BLaER1 treated with 17β-estradiol and CSF1 and Interleukin-3, amounts not matched to agents 10 nM and 100 nM (cell line): ENCODE data around the gene CACNA2D1.
"Not testable (repeated sequence)": the region's sequence is repeated elsewhere in the genome, so short reads cannot be mapped to it uniquely, and the experiment has no call there.

Experiments
- H3K27ac ChIP-seq, 11 experiments: shearing (Covaris generic); formaldehyde crosslinking; 2 replicates each; pipeline ENCODE4 v1.8.1; 2022
- H3K27me3 ChIP-seq, 11 experiments: shearing (Covaris generic); formaldehyde crosslinking; 2 replicates each; pipeline ENCODE4 v1.8.1; 2022
- H3K36me3 ChIP-seq, 11 experiments: shearing (Covaris generic); formaldehyde crosslinking; 2 replicates each; pipeline ENCODE4 v1.8.1; 2022
- H3K4me1 ChIP-seq, 10 experiments: shearing (Covaris generic); formaldehyde crosslinking; 2 replicates each; pipeline ENCODE4 v1.8.1; 2022
- H3K4me2 ChIP-seq, 11 experiments: shearing (Covaris generic); formaldehyde crosslinking; 2 replicates each; pipeline ENCODE4 v1.8.1; 2022
- H3K4me3 ChIP-seq, 10 experiments: shearing (Covaris generic); formaldehyde crosslinking; 2 replicates each; pipeline ENCODE4 v1.8.1; 2022
- H3K9ac ChIP-seq, 11 experiments: shearing (Covaris generic); formaldehyde crosslinking; 2 replicates each; pipeline ENCODE4 v1.8.1; 2022
- H3K9me3 ChIP-seq, 11 experiments: shearing (Covaris generic); formaldehyde crosslinking; replicated peaks in 1 of 11; 2 replicates each; pipeline ENCODE4 v1.8.1; 2022
- H4K20me1 ChIP-seq, 11 experiments: shearing (Covaris generic); formaldehyde crosslinking; 2 replicates each; pipeline ENCODE4 v1.8.1; 2022
- Cebpa-rat ChIP-seq, 11 experiments: shearing (Covaris generic); IDR thresholded peaks; 2 replicates each; pipeline ENCODE4 v1.8.1; 2022

Gene CACNA2D1

DNA sequence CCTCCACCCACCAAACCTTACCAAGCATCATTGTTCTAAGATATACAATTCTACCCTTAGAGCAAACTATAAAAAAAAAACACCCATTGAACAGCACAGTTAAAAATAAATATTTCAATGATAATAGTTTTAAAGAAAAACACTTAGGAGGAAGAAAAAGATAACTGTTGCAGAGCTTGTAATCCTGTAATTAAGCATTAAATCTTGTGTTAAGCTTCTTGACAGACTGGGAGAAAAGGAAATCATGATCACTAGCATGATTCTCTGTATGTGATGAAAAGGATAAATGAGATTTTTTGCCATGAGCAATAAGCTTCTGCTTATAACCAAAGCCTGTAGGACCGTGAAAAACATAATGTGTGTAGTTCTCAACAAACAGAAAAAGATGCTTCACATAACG is 289.8 kb downstream of the CACNA2D1 start:
- no peaks in the 10 kb centered on the region for H3K4me1 ChIP-seq
- no peak overlapping the region for H3K4me3 ChIP-seq
- H3K36me3 ChIP-seq, result no peaks in the 10 kb centered on the region
- no peak overlapping the region for H3K4me2 ChIP-seq
- no peak for TF ChIP-seq Cebpa-rat (IDR thresholded peaks at IDR 0.05)
- H3K9ac ChIP-seq, result no peak overlapping the region
- no peaks in the 10 kb centered on the region for H4K20me1 ChIP-seq
- no peaks in the 10 kb centered on the region for H3K9me3 ChIP-seq
- no peak overlapping the region for H3K27ac ChIP-seq
- H3K27me3 ChIP-seq, result no peaks in the 10 kb centered on the region

DNA sequence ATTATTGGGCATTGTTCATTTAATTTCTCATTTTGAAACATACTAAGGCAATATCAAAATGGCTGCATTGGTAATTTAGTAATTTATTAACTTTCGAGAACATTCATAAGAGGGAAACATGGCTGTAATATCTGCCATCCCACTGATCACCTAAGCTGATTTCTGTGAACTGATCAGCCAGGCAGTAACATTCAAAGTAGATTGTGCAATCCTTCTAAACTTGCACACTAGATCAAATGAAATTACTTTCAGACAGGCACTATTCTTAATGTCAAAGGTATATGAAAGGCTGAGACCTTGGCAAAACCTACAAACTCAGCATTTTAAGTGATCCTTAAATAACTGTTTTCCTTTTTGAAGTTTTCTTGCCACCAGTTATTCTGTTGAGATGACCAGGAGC is 290.7 kb downstream of the CACNA2D1 start:
- H3K9ac ChIP-seq, result no peak overlapping the region
- no peak overlapping the region for H3K4me3 ChIP-seq
- H3K9me3 ChIP-seq, result no peaks in the 10 kb centered on the region
- no peaks in the 10 kb centered on the region for H4K20me1 ChIP-seq
- no peak overlapping the region for H3K4me2 ChIP-seq
- H3K27me3 ChIP-seq, result no peaks in the 10 kb centered on the region
- no peak overlapping the region for H3K27ac ChIP-seq
- H3K4me1 ChIP-seq, result no peaks in the 10 kb centered on the region
- peak in 2 of 11 experiments; percentile 32; a peak in 2 of 22 replicates for TF ChIP-seq Cebpa-rat (IDR thresholded peaks at IDR 0.05)
- H3K36me3 ChIP-seq, result no peaks in the 10 kb centered on the region

DNA sequence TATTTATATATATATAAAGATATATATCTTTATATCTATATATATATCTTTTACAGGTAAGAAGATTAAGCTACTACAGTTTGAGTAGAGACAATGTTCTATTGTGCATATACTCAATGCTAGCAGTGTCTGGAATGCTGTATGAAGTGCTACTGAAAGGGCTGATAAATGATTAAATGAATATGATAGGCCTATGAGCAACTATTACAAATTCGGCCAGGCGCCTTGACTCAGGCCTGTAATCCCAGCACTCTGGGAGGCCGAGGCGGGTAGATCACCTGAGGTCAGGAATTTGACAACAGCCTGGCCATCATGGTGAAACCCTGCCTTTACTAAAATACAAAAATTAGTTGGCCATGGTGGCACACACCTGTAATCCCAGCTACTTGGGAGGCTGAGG is 297.1 kb downstream of the CACNA2D1 start:
- Histone ChIP-seq H3K27ac (no peak overlapping the region), H3K36me3 (no peaks in the 10 kb centered on the region), H3K9ac (no peak overlapping the region), H3K4me1 (no peaks in the 10 kb centered on the region), H3K9me3 (no peaks in the 10 kb centered on the region), H3K4me3 (no peak overlapping the region), H3K27me3 (no peaks in the 10 kb centered on the region), H3K4me2 (no peak overlapping the region), H4K20me1 (no peaks in the 10 kb centered on the region)
- TF ChIP-seq Cebpa-rat (IDR thresholded peaks at IDR 0.05), result no peak

GRCh38 chr7:82142263-82142864 is 301.2 kb downstream of the CACNA2D1 start:
- Histone ChIP-seq H4K20me1 (no peaks in the 10 kb centered on the region), H3K9me3 (no peaks in the 10 kb centered on the region), H3K27ac (no peak overlapping the region), H3K27me3 (no peaks in the 10 kb centered on the region), H3K4me3 (no peak overlapping the region), H3K36me3 (no peaks in the 10 kb centered on the region), H3K4me1 (no peaks in the 10 kb centered on the region), H3K9ac (no peak overlapping the region), H3K4me2 (no peak overlapping the region)
- TF ChIP-seq Cebpa-rat (IDR thresholded peaks at IDR 0.05), result no peak

- Histone ChIP-seq H3K27me3 (no peaks in the 10 kb centered on the region), H3K36me3 (no peaks in the 10 kb centered on the region), H3K4me2 (no peak overlapping the region), H3K4me3 (no peak overlapping the region), H3K4me1 (no peaks in the 10 kb centered on the region), H3K27ac (no peak overlapping the region), H3K9ac (no peak overlapping the region), H4K20me1 (no peaks in the 10 kb centered on the region), H3K9me3 (no peaks in the 10 kb centered on the region)
- TF ChIP-seq Cebpa-rat (IDR thresholded peaks at IDR 0.05), result no peak
These were observed 302.1 kb downstream of the CACNA2D1 start for GRCh38 chr7:82141427-82141826.

GRCh38 chr7:82140608-82141007 is 303.0 kb downstream of the CACNA2D1 start:
- not testable (repeated sequence) for H3K9me3 ChIP-seq, H3K4me1 ChIP-seq, H3K36me3 ChIP-seq, H4K20me1 ChIP-seq, H3K4me2 ChIP-seq, H3K27ac ChIP-seq, H3K9ac ChIP-seq, H3K4me3 ChIP-seq, H3K27me3 ChIP-seq

GRCh38 chr7:82131215-82131614 is 312.4 kb downstream of the CACNA2D1 start:
- H3K4me3 ChIP-seq, result no peak overlapping the region
- H3K36me3 ChIP-seq, result no peaks in the 10 kb centered on the region
- H4K20me1 ChIP-seq, result no peaks in the 10 kb centered on the region
- no peak overlapping the region for H3K4me2 ChIP-seq
- H3K4me1 ChIP-seq, result peaks cover 0 to 10% (median 0%) of the 10 kb centered on the region in 10 experiments; a peak in 8 of 20 replicates
- no peaks in the 10 kb centered on the region for H3K9me3 ChIP-seq
- no peak overlapping the region for H3K9ac ChIP-seq
- H3K27me3 ChIP-seq, result no peaks in the 10 kb centered on the region
- no peak overlapping the region for H3K27ac ChIP-seq
- no peak for TF ChIP-seq Cebpa-rat (IDR thresholded peaks at IDR 0.05)

DNA sequence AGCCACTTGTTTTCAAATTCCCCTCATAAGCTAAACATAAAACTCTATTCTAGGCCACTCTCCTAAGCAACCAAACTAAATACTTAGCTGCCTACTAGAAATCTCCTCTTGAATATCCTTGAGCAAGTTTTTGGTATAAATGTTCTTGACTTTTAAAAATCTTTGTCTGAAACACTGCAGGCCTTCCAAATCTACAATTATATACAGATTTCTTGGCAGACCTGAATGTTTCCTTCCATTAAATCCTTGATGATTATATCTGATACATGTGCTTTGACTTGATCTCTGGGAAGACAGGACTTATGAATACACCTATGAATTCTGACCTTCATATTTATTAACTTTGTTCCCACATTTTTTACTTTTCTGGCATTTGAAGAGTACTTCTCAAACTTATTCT is 314.5 kb downstream of the CACNA2D1 start:
- H3K4me3 ChIP-seq, result no peak overlapping the region
- no peak overlapping the region for H3K9ac ChIP-seq
- no peak for TF ChIP-seq Cebpa-rat (IDR thresholded peaks at IDR 0.05)

DNA sequence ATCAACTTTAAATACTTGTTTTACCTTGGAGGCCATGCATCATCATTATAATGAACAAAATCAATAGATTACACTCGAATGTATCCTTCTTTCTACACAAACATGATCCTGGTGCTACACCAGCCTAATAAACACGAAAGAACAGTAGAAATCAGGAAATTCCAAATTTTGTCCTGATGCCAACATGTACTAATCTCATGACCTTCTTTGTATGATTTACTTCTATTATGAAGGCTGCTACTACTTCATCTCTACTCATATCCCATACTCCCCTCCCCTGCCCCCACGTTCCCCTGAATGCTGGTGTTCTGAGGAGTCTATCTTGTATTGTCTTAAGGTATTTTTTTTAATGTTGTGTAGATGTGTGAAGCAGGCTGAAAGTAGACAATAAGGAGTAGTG is 315.0 kb downstream of the CACNA2D1 start:
- H4K20me1 ChIP-seq, result no peaks in the 10 kb centered on the region
- H3K4me2 ChIP-seq, result no peak overlapping the region
- no peak overlapping the region for H3K4me3 ChIP-seq
- peaks cover 6 to 10% (median 7%) of the 10 kb centered on the region in 11 experiments; a peak in 15 of 22 replicates for H3K9me3 ChIP-seq
- no peaks in the 10 kb centered on the region for H3K36me3 ChIP-seq
- no peak overlapping the region for H3K27ac ChIP-seq
- no peaks in the 10 kb centered on the region for H3K27me3 ChIP-seq
- no peak for TF ChIP-seq Cebpa-rat (IDR thresholded peaks at IDR 0.05)
- peaks cover 0 to 18% (median 0%) of the 10 kb centered on the region in 10 experiments; a peak in 8 of 20 replicates for H3K4me1 ChIP-seq
- no peak overlapping the region for H3K9ac ChIP-seq

More for the DNA sequence above, 314.5 kb downstream of the CACNA2D1 start:
- Histone ChIP-seq H3K27ac (no peak overlapping the region), H4K20me1 (no peaks in the 10 kb centered on the region), H3K4me2 (no peak overlapping the region), H3K36me3 (no peaks in the 10 kb centered on the region), H3K27me3 (no peaks in the 10 kb centered on the region), H3K4me1 (peaks cover 0 to 18% (median 0%) of the 10 kb centered on the region in 10 experiments; a peak in 8 of 20 replicates), H3K9me3 (peaks cover 5 to 7% (median 6%) of the 10 kb centered on the region in 11 experiments; a peak in 15 of 22 replicates)

DNA sequence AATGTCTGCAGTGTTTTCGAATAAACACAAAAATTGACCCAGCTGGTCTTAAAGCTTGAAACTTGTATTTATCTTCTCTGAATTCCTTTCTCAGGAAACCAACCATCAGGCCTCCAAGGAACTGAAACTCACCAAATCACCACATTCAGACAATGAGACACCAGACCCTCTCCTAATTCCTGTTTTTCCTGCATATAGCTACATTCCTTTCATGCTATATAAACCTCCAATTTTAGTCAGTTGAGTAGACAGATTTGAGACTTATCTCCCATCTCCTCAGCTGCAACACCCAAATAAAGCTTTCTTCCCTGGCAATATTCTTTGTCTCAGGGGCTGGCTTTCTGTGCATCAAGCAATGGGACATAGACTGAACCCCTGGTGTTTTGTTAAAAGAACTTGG is 317.0 kb downstream of the CACNA2D1 start:
- no peak overlapping the region for H3K4me3 ChIP-seq
- peaks cover 6 to 10% (median 7%) of the 10 kb centered on the region in 11 experiments; a peak in 15 of 22 replicates for H3K9me3 ChIP-seq
- H3K9ac ChIP-seq, result no peak overlapping the region
- H3K36me3 ChIP-seq, result no peaks in the 10 kb centered on the region
- no peaks in the 10 kb centered on the region for H4K20me1 ChIP-seq
- H3K4me2 ChIP-seq, result peak overlapping the region in 2 of 11 experiments; percentile 18 to 38; a peak in 3 of 22 replicates
- no peaks in the 10 kb centered on the region for H3K27me3 ChIP-seq
- H3K27ac ChIP-seq, result peak overlapping the region in 1 of 11 experiments; percentile 30; a peak in 1 of 22 replicates
- no peak for TF ChIP-seq Cebpa-rat (IDR thresholded peaks at IDR 0.05)
- peaks cover 0 to 18% (median 0%) of the 10 kb centered on the region in 10 experiments; a peak in 8 of 20 replicates for H3K4me1 ChIP-seq
